Adrenal gland (tissue), 5 donors: Measurements from ENCODE around the gene CCNI2.

Experiments
- CTCF ChIP-seq, 6 experiments: fragments of 450-650 bp in 4 of 6; fragments of 200-600 bp in 2 of 6; sonication (generic) in 1 of 6; IDR thresholded peaks; 1 replicate in 5 of 6; 2 replicates in 1 of 6; pipeline versions ENCODE4 v1.5.1 to v1.8.0; 2016 to 2021; ENCODE audit warnings: antibody characterized with exemption in 6 of 6, mild to moderate bottlenecking in 2 of 6, moderate library complexity in 1 of 6
- POLR2A ChIP-seq, 2 donors: fragments of 450-650 bp; IDR thresholded peaks; one replicate each; pipeline ENCODE4 v1.6.1; 2017; ENCODE audit warnings: antibody characterized with exemption in 2 of 2, mild to moderate bottlenecking in 2 of 2, moderate library complexity in 1 of 2
- donor health status: DM: no; HTN: no; CAD: no.

GRCh38 chr5:132751444-132751843, 4.2 kb downstream of the CCNI2 start:
- TF ChIP-seq CTCF (IDR thresholded peaks at IDR 0.05) (no peak), POLR2A (IDR thresholded peaks at IDR 0.05) (no peak)
